Nephron (organoid): Measurements from ENCODE around the gene MMP2.

ENCODE experiments used
- H3K27ac Mint-ChIP-seq, 3 experiments: 2 replicates each; pipeline ENCODE4 v1.8.0; 2020; ENCODE audit warnings: mixed read lengths in 3 of 3, mild to moderate bottlenecking in 2 of 3, moderate library complexity in 1 of 3
- H3K27me3 Mint-ChIP-seq: 2 replicates; pipeline ENCODE4 v1.8.0; 2021; ENCODE audit warnings: low read depth, mild to moderate bottlenecking, moderate library complexity, mixed read lengths
- H3K36me3 Mint-ChIP-seq: 2 replicates; pipeline ENCODE4 v1.8.0; 2020; ENCODE audit warnings: low read depth, mixed read lengths
- H3K4me1 Mint-ChIP-seq: 2 replicates; pipeline ENCODE4 v1.8.0; 2020; ENCODE audit warnings: mixed read lengths
- H3K4me3 Mint-ChIP-seq, 3 experiments: 2 replicates each; pipeline ENCODE4 v1.8.0; 2020; ENCODE audit warnings: mild to moderate bottlenecking in 3 of 3, mixed read lengths in 3 of 3, moderate library complexity in 2 of 3
- H3K9me3 Mint-ChIP-seq: 2 replicates; pipeline ENCODE4 v1.8.0; 2020; ENCODE audit warnings: mixed read lengths
- TF ChIP-seq, protein P1 (sequence below), 3 experiments: fragments of 200-600 bp; sonication (generic); IDR thresholded peaks; one replicate each; pipeline ENCODE4 v1.5.0; 2021; ENCODE audit warnings: antibody characterized with exemption in 3 of 3; ENCODE audit not compliant: unreplicated experiment in 3 of 3

The MMP2 gene

GRCh38 chr16:55476625-55477533, 2.1 kb upstream of the MMP2 start:
- Mint-ChIP-seq H3K4me1 (peaks cover 33% of the 10 kb centered on the region), H3K27me3 (peaks cover 28% of the 10 kb centered on the region), H3K27ac (no peak overlapping the region), H3K9me3 (no peaks in the 10 kb centered on the region), H3K36me3 (no peaks in the 10 kb centered on the region), H3K4me3 (peak overlapping the region; percentile 43 to 68 (median 54))
- TF ChIP-seq, protein P1, sequence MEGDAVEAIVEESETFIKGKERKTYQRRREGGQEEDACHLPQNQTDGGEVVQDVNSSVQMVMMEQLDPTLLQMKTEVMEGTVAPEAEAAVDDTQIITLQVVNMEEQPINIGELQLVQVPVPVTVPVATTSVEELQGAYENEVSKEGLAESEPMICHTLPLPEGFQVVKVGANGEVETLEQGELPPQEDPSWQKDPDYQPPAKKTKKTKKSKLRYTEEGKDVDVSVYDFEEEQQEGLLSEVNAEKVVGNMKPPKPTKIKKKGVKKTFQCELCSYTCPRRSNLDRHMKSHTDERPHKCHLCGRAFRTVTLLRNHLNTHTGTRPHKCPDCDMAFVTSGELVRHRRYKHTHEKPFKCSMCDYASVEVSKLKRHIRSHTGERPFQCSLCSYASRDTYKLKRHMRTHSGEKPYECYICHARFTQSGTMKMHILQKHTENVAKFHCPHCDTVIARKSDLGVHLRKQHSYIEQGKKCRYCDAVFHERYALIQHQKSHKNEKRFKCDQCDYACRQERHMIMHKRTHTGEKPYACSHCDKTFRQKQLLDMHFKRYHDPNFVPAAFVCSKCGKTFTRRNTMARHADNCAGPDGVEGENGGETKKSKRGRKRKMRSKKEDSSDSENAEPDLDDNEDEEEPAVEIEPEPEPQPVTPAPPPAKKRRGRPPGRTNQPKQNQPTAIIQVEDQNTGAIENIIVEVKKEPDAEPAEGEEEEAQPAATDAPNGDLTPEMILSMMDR (IDR thresholded peaks at IDR 0.05; ENCODE audit: unreplicated experiment in 3 of 3): no peak

DNA sequence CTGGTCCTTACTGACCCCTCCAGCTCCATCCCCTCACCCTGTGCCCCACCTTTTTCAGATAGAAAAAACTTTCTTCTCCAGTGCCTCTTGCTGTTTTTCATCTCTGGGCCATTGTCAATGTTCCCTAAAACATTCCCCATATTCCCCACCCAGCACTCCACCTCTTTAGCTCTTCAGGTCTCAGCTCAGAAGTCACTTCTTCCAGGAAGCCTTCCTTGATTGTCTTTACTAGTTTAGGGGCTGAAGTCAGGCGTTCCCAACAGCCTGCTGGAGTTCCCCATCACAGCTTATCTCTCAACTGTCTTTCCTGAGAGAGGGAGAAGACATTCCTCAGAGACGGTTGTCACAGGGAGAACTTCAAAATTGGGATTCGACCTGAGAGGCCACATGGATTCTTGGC, 1.3 kb upstream of the MMP2 start:
- no peak overlapping the region for H3K27ac Mint-ChIP-seq
- H3K36me3 Mint-ChIP-seq: no peaks in the 10 kb centered on the region
- H3K9me3 Mint-ChIP-seq: no peaks in the 10 kb centered on the region
- TF ChIP-seq, protein P1 (IDR thresholded peaks at IDR 0.05; ENCODE audit: unreplicated experiment in 3 of 3): no peak
- peak overlapping the region; percentile 43 to 67 (median 54) for H3K4me3 Mint-ChIP-seq
- peaks cover 33% of the 10 kb centered on the region for H3K4me1 Mint-ChIP-seq
- peaks cover 31% of the 10 kb centered on the region for H3K27me3 Mint-ChIP-seq

DNA sequence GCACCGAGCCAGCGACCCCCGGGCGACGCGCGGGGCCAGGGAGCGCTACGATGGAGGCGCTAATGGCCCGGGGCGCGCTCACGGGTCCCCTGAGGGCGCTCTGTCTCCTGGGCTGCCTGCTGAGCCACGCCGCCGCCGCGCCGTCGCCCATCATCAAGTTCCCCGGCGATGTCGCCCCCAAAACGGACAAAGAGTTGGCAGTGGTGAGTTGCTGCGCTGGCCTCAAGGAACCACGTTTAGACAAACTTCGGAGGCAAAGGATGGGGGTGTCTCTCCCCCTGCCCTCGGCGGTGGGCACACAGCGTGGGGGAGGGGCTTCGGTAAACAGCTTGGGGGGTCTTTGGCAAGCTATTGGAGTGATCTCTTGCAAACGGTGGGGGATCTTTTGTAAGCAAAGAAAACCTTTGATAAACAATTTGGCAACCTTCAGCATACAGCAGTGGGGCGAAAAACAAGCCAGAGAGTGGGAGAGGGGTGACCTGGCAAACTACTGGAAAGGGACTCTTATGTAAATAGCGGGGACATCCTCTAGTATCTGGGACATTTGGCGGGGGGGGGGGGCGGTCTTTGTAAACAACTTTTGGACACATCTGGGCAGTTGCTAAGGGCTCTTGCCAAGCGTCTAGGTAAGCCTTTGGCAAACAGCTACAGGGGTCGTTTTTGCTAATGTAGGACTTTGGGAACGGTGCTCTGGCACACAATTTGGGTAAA, 587 bp downstream of the MMP2 start:
- Mint-ChIP-seq H3K27ac (peak overlapping the region; percentile 89 to 95 (median 95)), H3K9me3 (no peaks in the 10 kb centered on the region), H3K4me3 (peak overlapping the region; percentile 90 to 98 (median 98)), H3K36me3 (peaks cover 17% of the 10 kb centered on the region), H3K27me3 (peaks cover 31% of the 10 kb centered on the region), H3K4me1 (peaks cover 33% of the 10 kb centered on the region)
- TF ChIP-seq, protein P1 (IDR thresholded peaks at IDR 0.05; ENCODE audit: unreplicated experiment in 3 of 3): no peak

DNA sequence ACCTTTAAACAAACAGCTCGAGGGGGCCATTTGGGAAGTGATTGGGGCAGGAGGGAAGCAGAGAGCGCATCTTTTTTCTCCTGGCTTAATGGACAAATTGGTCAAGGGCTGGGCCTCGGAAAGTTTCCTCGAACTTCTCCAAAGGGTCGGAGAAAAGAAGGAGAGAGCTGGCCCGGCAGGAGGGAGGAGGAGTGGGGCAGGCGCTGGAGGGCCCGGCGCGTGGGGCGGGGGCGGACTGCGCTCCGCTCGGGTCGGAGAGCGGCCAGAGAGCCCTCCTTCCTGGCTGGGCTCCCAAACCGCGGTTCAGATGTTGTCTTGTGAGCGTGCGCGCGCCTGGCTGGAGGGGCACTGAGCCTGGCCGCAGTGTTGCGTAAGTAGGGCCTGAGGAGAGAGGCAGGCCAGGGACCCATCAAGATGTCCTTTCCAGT, 1.2 kb downstream of the MMP2 start:
- Mint-ChIP-seq H3K27me3 (peaks cover 31% of the 10 kb centered on the region), H3K4me1 (peaks cover 33% of the 10 kb centered on the region), H3K36me3 (peaks cover 21% of the 10 kb centered on the region), H3K4me3 (peak overlapping the region; percentile 90 to 98 (median 98)), H3K27ac (peak overlapping the region; percentile 89 to 95 (median 95)), H3K9me3 (no peaks in the 10 kb centered on the region)
- TF ChIP-seq, protein P1 (IDR thresholded peaks at IDR 0.05; ENCODE audit: unreplicated experiment in 3 of 3): no peak

GRCh38 chr16:55481023-55481422, 2.0 kb downstream of the MMP2 start:
- H3K36me3 Mint-ChIP-seq: peaks cover 27% of the 10 kb centered on the region
- peaks cover 26% of the 10 kb centered on the region for H3K4me1 Mint-ChIP-seq
- H3K27ac Mint-ChIP-seq: peak overlapping the region in 1 of 3 experiments; percentile 47
- H3K9me3 Mint-ChIP-seq: no peaks in the 10 kb centered on the region
- peak overlapping the region; percentile 90 to 98 (median 98) for H3K4me3 Mint-ChIP-seq
- H3K27me3 Mint-ChIP-seq: peaks cover 31% of the 10 kb centered on the region
- TF ChIP-seq, protein P1 (IDR thresholded peaks at IDR 0.05; ENCODE audit: unreplicated experiment in 3 of 3): no peak
